Prostate gland (tissue), 1 donor: ENCODE results near the gene ACADSB.

Source experiments
- POLR2A ChIP-seq: fragments of 450-650 bp; IDR thresholded peaks from one replicate; pipeline ENCODE4 v1.6.1; 2016; ENCODE audit warnings: antibody characterized with exemption, mild to moderate bottlenecking
- POLR2AphosphoS5 ChIP-seq: sonication (generic); formaldehyde crosslinking; IDR thresholded peaks from one replicate; pipeline ENCODE4 v1.6.1; 2017; ENCODE audit warnings: antibody characterized with exemption

DNA sequence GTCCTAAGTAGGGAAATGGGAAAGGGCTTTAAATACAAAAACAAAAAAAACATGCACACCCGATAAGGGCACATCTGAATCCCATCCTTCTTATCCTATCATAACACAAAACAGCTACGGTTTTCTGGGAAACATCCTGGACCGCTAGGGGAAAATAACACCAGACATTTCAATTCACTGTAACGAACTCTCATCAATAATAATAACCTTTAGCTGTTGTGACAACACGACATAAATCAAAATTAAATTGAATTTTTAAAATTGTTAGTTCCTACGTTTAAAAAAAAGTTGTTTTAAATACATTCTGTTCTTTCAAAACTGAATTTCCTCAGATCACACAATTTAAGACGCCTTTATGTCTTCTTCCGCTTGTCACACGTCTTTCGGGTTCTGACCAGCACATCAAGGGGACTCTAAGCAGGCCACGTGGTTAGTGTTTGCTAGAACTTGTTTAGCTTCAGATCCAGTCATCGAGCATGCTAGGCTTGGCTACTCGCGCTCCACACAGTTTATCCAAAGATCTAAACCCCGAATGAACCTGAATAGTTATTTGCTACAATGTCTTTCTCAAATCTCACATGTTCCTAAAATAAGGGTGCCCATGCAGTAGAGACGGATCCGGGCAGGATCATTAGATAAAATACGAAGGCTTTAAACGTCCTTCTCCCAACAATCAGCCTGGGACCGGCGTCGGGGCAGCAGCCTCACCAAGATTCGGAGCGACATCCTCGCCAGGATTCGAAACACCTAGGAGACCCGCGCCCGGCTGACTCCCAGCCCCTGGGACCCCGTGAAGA, 1.1 kb upstream of the ACADSB start:
- TF ChIP-seq POLR2AphosphoS5 (peak; percentile 52), POLR2A (peak; percentile 35)
